ENCODE results near the gene AXIN2.
"Not testable (repeated sequence)": the region's sequence is repeated elsewhere in the genome, so short reads cannot be mapped to it uniquely, and the experiment has no call there.

AXIN2 gene

DNA sequence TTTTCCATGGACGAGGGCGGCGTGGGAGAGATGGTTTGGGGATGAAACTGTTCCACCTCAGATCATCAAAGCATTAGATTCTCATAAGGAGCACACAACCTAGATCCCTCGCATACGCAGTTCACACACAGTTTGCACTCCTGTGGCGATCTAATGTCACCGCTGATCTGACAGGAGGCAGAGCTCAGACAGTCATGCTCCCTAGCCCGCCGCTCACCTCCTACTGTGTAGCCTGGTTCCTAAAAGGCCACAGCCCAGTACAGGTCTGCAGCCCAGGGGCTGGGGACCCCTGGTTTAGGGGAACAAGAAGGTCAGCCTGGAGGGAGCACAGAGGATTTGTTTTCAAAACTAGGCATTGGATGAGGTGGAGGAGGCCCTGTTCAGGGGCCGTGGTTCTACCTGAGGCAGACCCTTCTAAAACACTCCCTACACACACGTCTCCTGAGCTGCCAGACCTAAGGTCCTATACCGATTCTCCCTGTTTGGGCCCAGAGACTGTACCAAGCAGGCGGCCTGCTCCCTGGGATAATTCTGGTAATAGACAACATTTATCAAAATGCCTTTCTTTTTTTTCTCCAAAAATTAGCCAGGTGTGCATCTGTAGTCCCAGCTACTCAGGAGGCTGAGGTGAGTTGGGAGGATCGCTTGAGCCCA, 38.6 kb downstream of the AXIN2 start:
- no peak for DNase-seq (ENCODE audit: low read depth in 3 of 3)

GRCh38 chr17:65519462-65519861, 42.0 kb downstream of the AXIN2 start:
- DNase-seq (ENCODE audit: low read depth in 3 of 3): no peak

DNA sequence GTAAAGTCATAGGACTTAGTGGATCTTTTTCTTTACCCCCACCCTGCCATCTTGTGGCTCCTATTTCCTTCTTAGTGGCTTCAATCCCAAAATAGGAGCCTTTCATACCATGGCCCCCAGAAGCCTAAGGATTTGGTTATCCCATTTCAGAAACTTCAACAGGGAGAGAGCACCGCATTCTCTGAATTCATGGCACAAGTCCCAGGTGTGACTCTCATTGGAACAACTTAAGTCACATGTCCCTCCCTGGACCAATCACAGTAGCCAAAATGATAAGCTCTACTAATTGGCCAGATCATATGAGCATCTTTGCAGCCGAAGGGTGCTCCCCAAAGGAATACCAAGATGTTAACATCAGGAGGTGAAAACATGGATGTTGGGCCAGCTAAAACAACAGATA, 43.2 kb downstream of the AXIN2 start:
- DNase-seq (ENCODE audit: low read depth in 3 of 3): no peak

- no peak for DNase-seq (ENCODE audit: low read depth in 3 of 3)
These were observed 45.2 kb downstream of the AXIN2 start for GRCh38 chr17:65515959-65516948.

GRCh38 chr17:65515512-65515911, 45.9 kb downstream of the AXIN2 start:
- DNase-seq (ENCODE audit: low read depth in 3 of 3): no peak

GRCh38 chr17:65514541-65514940, 46.9 kb downstream of the AXIN2 start:
- no peak for DNase-seq (ENCODE audit: low read depth in 3 of 3)

DNA sequence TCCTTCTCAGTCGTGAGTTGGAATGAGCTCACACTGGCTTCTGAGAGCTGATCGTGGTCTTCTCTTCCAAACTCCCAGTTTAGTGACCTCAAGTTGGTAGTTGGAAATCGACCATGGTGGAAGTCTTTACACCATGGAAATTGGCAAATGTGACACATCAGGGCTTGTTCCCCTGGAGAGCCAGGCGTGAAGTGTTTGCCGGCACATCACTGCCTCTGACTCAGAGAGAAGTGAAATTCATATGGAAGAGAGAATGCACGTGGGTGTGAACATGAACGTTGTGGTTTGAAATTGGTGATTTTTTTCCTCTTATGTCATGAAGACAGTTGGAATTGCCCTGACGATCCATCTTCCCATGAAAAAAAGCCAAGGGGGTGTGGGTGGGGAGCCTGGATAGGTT, 47.4 kb downstream of the AXIN2 start:
- peak in 1 of 3 experiments; percentile 34 for DNase-seq (ENCODE audit: low read depth in 3 of 3)

GRCh38 chr17:65511316-65511715, 50.1 kb downstream of the AXIN2 start:
- DNase-seq (ENCODE audit: low read depth in 3 of 3): no peak

GRCh38 chr17:65509032-65509431, 52.4 kb downstream of the AXIN2 start:
- no peak for DNase-seq (ENCODE audit: low read depth in 3 of 3)

DNA sequence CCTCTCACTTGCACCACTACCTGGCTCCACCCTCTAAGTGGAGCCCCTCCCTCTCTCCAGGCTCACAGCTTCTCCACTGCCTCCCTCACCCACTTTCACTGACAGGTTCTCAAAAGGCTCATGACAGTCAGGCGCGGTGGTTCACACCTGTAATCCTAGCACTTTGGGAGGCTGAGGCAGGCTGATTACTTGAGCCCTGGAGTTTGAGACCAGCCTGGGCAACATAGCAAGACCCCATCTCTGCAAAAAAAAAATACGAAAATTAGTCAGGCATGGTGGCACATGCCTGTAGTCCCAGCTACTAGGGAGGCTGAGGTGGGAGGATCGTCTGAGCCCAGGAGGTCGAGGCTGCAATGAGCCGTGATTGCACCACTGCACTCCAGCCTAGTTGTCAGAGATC, 56.8 kb downstream of the AXIN2 start:
- DNase-seq (ENCODE audit: low read depth in 3 of 3): not testable (repeated sequence)

GRCh38 chr17:65504141-65504540, 57.3 kb downstream of the AXIN2 start:
- DNase-seq (ENCODE audit: low read depth in 3 of 3): no peak

DNA sequence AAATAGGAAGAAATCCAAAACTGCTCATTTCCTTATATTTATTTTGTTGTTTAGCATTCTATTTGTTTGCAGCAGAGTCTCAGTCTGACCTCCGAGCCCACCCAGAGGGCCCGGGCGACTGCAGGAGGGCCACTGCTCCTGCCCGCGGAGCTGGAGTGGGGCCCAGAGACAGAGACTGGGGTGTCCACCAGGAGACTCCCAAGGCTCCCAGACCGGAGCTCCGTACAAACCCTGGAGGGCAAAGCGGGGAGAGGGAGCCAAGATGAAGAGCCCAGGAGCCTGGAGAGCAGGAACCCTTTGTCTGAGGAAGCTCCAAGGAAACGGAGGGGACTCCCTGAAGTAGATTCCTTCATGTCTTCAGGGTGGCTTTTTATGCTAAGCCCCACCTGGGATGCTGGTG, 57.9 kb downstream of the AXIN2 start:
- no peak for DNase-seq (ENCODE audit: low read depth in 3 of 3)

- no peak for DNase-seq (ENCODE audit: low read depth in 3 of 3)
These were observed 62.6 kb downstream of the AXIN2 start for GRCh38 chr17:65498816-65499215.

- DNase-seq (ENCODE audit: low read depth in 3 of 3): no peak
These were observed 64.6 kb downstream of the AXIN2 start for GRCh38 chr17:65496801-65497200.

DNA sequence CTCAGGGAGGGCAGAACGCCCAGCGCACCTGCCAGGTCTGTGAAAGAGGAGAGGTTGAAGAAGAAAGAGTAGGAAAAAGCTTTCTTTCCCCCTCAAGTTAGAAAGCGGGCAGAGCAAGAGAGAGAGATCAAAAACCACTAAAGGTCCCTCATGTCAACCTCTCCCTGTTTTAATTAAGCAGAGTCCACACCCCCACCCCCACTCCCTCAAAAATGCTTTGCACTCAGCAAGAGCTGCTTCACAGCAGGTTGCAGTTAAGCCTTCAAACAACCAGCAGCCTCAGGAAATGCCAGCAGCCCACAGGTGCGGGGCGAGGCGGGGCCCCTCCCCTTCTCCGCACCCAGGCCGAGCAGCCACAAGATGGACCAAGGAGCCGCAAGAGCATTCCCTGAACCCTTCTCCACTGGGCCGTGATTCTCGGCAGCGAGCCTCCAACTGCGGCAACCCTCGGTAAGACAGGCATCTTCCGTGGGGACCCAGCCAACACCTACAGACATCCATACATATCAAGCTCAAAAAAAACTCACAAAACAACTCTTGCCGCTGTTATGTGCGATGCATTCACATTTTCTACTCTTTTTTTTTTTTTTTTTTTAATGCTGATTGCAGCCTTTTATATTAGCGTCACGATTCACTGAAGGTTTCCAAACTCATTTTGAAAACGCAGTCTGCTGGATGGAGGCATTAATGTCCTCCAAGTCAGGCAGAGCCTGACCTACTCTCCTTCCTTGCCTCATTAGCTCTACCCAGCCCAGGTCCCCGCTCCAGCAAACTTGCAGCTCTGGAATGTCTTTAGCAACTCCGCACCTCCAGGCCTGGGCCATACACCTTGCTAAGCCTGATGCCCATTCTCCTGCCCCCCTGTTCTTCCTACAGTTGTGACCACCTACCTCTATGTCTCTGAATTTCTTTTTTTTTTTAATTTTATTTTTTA, 66.1 kb downstream of the AXIN2 start:
- no peak for DNase-seq (ENCODE audit: low read depth in 3 of 3)

GRCh38 chr17:65489413-65490155, 71.9 kb downstream of the AXIN2 start:
- no peak for DNase-seq (ENCODE audit: low read depth in 3 of 3)

DNA sequence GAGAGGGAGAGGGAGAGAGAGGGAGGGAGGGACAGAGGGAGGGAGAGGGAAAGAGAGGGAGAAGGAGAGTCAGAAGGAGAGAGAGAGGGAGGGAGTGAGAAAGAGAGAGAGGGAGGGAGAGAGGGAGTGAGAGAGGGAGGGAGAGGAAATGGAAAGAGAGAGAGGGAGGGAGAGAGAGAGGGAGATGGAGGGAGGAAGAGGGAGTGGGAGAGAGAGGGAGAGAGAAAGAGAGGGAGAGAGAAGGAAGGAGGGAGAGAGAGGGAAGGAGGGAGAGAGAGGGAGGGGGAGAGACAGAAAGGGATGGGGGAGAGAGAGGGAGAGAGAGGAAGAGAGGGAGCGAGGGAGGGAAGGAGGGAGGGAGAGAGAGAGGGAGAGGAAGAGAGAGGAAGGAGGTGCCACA, 72.8 kb downstream of the AXIN2 start:
- DNase-seq (ENCODE audit: low read depth in 3 of 3): no peak

DNA sequence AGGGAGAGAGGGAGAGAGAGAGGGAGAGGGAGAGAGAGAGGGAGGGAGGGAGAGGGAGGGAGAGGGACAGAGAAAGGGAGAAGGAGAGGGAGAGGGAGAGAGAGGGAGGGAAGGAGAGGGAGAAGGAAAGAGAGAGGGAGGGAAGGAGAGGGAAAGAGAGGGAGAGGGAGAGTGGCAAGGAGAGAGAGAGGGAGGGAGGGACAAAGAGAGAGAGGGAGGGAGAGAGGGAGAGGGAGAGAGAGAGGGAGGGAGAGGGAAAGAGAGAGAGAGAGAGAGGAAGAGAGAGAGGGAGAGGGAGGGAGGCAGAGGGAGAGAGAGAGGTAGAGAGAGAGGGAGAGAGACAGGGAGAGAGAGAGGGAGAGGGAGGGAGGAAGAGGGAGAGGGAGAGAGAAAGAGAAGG, 73.5 kb downstream of the AXIN2 start:
- no peak for DNase-seq (ENCODE audit: low read depth in 3 of 3)

DNA sequence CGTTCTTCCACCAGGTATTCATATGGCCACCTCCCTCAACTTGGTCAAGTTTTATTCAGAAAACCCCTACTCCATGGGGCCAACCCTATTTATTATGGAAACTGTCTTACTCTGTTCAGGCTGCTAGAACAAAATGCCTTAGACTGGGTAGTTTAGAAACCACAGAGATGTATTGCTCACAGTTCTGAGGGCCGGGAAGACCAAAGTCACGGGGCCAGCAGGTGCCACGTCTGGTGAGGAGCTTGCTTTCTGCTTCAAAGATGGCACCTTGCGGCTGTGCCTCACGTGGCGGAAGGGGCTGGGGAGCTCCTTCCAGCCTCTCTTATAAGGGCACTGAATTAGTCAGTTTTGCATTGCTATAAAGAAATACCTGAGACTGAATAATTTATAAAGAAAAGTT, 74.3 kb downstream of the AXIN2 start:
- DNase-seq (ENCODE audit: low read depth in 3 of 3): no peak

GRCh38 chr17:65485388-65486299, 75.8 kb downstream of the AXIN2 start:
- no peak for DNase-seq (ENCODE audit: low read depth in 3 of 3)

Measured in stimulated activated CD4-positive, alpha-beta T cell treated with anti-CD3 and anti-CD28 coated beads, TNF-alpha, amount 100 ng/mL, for 24 hours (primary cell).